ENCODE results near the gene TMEM170B.
A peak's percentile ranks its signal among the peaks of the same experiment; 100 is the strongest.

DNA sequence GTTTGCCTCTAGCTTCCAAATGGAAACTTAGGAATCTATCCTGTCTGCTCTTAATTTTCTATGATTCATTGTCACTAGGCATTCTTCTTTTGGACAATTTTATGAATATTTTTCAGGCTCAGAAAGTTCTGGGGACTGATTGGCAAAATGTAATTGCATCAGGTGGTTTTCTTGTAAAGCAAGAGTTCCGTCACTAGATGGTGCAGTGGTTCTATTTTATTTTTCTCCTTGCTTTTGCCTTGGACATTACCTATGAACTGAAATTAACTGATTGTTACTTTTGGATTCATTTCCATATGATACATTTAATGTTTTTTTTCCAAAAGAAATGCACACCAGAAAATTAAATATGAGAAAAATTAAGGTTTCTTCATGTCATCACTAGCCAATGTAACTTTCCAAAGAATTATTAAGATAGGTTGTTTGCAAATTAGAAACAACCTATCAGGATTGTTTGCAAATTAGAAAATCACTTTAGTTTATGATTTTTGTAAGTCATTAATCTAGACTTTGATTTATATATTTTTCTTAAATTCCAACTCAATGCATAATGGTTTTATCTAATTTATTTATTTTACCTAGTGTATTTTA, 48.0 kb downstream of the TMEM170B start:
- TF ChIP-seq, protein P1, sequence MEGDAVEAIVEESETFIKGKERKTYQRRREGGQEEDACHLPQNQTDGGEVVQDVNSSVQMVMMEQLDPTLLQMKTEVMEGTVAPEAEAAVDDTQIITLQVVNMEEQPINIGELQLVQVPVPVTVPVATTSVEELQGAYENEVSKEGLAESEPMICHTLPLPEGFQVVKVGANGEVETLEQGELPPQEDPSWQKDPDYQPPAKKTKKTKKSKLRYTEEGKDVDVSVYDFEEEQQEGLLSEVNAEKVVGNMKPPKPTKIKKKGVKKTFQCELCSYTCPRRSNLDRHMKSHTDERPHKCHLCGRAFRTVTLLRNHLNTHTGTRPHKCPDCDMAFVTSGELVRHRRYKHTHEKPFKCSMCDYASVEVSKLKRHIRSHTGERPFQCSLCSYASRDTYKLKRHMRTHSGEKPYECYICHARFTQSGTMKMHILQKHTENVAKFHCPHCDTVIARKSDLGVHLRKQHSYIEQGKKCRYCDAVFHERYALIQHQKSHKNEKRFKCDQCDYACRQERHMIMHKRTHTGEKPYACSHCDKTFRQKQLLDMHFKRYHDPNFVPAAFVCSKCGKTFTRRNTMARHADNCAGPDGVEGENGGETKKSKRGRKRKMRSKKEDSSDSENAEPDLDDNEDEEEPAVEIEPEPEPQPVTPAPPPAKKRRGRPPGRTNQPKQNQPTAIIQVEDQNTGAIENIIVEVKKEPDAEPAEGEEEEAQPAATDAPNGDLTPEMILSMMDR (IDR thresholded peaks at IDR 0.05), result peak in 5 of 7 experiments; percentile 17 to 60 (median 53)
- TF ChIP-seq EP300 (IDR thresholded peaks at IDR 0.05) (no peak), POLR2A (IDR thresholded peaks at IDR 0.05) (no peak), POLR2AphosphoS5 (IDR thresholded peaks at IDR 0.05) (no peak)
